ENCODE data around the gene IFNGR2.
"Not testable (repeated sequence)": the region's sequence is repeated elsewhere in the genome, so short reads cannot be mapped to it uniquely, and the experiment has no call there.

DNA sequence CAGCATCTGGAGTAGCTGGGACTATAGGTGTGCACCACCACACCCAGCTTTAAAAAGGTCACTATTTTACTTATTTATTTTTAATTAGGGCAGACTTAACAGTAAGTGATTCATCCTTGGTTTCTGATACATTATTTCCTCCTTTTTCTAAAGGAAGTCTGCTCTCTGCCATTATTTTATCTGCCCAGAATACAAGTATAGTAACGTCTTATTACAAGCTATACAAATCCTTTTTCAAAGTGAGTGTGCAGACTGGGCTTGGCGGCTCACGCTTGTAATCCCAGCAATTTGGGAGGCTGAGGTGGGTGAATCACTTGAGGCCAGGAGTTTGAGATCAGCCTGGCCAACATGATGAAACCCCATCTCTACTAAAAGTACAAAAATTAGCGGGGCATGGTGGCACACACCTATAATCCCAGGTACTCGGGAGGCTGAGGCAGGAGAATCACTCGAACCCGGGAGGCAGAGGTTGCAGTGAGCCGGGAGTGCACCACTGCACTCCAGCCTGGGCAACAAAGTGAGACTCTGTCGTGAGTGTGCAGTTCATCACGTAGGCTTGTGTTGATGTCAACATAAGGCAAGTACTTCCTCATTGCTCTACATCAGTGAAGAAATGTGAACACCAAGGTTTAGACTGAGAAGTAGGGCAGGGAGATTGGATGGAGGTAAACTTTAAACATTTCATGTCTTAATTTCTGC, 39.2 kb upstream of the IFNGR2 start:
- not testable (repeated sequence) for TF ChIP-seq POLR2A (IDR thresholded peaks at IDR 0.05; ENCODE audit: low read length); GATA1 (IDR thresholded peaks at IDR 0.05; ENCODE audit: low read depth, low read length)
